Measurements from ENCODE around the gene RNF157. TPM values are rescaled to one million over a fixed set of nuclear protein-coding genes. Genes with fewer than 3 reads are reported as not detected.
"Not testable (repeated sequence)": the region's sequence is repeated elsewhere in the genome, so short reads cannot be mapped to it uniquely, and the experiment has no call there.

RNF157 gene
- total RNA-seq, 2 experiments from 2014 or later: 73.0 to 148 TPM

DNA sequence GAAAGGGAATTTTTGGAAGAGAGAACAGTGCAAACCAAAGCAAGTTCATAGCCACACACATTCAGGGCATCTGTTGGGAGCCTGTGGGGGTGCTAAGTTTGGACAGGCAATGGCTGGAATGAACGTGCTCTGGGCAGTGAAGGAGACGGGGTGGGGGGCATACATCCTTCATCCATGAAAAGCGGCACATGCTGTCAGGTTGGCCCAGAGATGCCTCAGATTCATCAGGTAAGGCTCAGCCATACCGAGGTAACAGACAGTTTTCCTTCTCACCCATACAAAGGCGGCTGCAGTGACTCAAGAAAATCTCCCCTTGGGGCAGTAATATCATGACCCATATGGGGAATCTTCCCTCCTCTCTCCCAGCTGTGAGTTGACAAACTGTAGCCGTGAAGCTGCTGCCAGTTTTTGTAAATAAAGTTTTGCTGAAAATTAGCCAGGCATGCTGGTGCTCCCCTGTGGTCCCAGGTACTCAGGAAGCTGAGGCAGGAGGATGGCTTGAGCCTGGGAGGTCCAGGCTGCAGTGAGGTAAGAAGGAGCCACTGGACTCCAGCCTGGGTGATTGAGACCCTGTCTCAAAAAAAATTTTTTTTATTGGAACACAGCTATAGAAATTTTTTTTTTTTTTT lies 15.6 kb upstream of the RNF157 start:
- Mint-ChIP-seq H3K27ac (peak overlapping the region; percentile 97), H3K4me1 (peaks cover 58% of the 10 kb centered on the region), H3K9me3 (ENCODE audit: low read depth) (peaks cover 2% of the 10 kb centered on the region), H3K4me3 (peak overlapping the region; percentile 72), H3K36me3 (peaks cover 19% of the 10 kb centered on the region), H3K27me3 (no peaks in the 10 kb centered on the region)
- CTCF ChIA-PET: interaction anchor here (0.6 to 2.3 kb wide), 10 partner anchors 9 to 403 kb away, joined by 3 to 17 read pairs (median 5); partner anchors contain the start of gene UBALD2
- DNase-seq: peak; percentile 39
- ATAC-seq: no peak

DNA sequence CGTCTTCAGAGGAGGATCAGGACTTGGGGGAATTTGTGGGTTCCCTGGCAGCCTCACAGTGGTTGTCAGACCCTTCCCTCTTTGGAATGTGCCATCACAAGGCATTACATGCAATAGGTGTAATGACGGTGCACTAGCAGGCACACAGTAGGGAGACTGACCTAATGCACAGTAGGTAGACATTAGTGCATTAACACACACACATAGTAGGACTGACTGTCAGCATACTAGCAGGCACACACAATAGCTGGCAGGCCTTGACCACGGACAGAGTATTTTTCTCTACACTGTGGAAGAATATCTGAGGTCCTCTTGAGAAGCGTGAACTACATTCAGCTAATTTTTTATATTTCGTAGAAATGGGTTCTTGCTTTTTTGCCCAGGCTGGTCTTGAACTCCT lies 14.0 kb upstream of the RNF157 start:
- DNase-seq (no peak), ATAC-seq (no peak)
- Mint-ChIP-seq H3K27me3 (no peaks in the 10 kb centered on the region), H3K36me3 (peaks cover 16% of the 10 kb centered on the region), H3K27ac (peak overlapping the region; percentile 67), H3K4me3 (no peak overlapping the region), H3K9me3 (ENCODE audit: low read depth) (peaks cover 2% of the 10 kb centered on the region), H3K4me1 (peaks cover 61% of the 10 kb centered on the region)
- CTCF ChIA-PET: interaction anchor here (1.0 to 1.9 kb wide), 5 partner anchors 9 to 133 kb away, joined by 3 to 6 read pairs (median 5); no protein-coding TSS in a partner anchor

DNA sequence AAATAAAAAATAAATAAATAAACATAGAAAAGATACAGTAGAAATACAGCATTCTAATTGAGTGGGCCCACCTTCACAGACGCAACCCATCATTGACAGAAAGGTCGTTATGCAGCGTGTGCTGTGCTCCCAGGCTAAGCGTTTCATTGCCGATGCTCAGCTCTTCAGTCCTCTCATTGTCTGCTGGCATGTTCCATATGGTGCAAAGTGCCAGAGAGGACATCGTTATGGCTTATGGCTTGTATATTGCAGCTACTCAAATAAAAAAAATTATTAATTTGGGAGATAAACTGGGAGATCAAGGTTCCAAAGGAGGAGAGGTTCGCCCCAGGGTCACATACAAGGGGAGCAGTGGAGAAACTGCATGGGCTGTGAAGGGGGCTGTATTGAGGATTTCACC lies 13.5 kb upstream of the RNF157 start:
- H3K4me3 Mint-ChIP-seq: no peak overlapping the region
- peak overlapping the region; percentile 67 for H3K27ac Mint-ChIP-seq
- H3K9me3 Mint-ChIP-seq (ENCODE audit: low read depth): peaks cover 2% of the 10 kb centered on the region
- CTCF ChIA-PET: interaction anchor here (0.8 to 1.9 kb wide), 6 partner anchors 8 to 133 kb away, joined by 3 to 6 read pairs (median 4); no protein-coding TSS in a partner anchor
- peaks cover 65% of the 10 kb centered on the region for H3K4me1 Mint-ChIP-seq
- no peak for DNase-seq
- peaks cover 14% of the 10 kb centered on the region for H3K36me3 Mint-ChIP-seq
- no peaks in the 10 kb centered on the region for H3K27me3 Mint-ChIP-seq
- no peak for ATAC-seq

- DNase-seq; H3K9me3 Mint-ChIP-seq (ENCODE audit: low read depth); ATAC-seq; H3K27me3 Mint-ChIP-seq: not testable (repeated sequence)
- H3K36me3 Mint-ChIP-seq: peaks cover 14% of the 10 kb centered on the region
- H3K4me3 Mint-ChIP-seq: peak overlapping the region; percentile 67
- peak overlapping the region; percentile 98 for H3K27ac Mint-ChIP-seq
- peaks cover 69% of the 10 kb centered on the region for H3K4me1 Mint-ChIP-seq
- CTCF ChIA-PET: interaction anchor here (0.8 to 1.9 kb wide), 6 partner anchors 10 to 132 kb away, joined by 3 to 6 read pairs (median 4); no protein-coding TSS in a partner anchor
These were observed 12.9 kb upstream of the RNF157 start for GRCh38 chr17:76252967-76253766.

- DNase-seq (peak; percentile 66), ATAC-seq (peak; percentile 68)
- Mint-ChIP-seq H3K9me3 (ENCODE audit: low read depth) (peaks cover 2% of the 10 kb centered on the region), H3K4me3 (peak overlapping the region; percentile 67), H3K4me1 (peaks cover 77% of the 10 kb centered on the region), H3K27me3 (no peaks in the 10 kb centered on the region), H3K27ac (peak overlapping the region; percentile 98), H3K36me3 (peaks cover 14% of the 10 kb centered on the region)
- CTCF ChIA-PET: interaction anchor here (1.0 to 3.3 kb wide), 6 partner anchors 11 to 131 kb away, joined by 3 to 25 read pairs (median 4); partner anchors contain the start of gene UBALD2
These were observed 12.0 kb upstream of the RNF157 start for GRCh38 chr17:76252040-76252954.

DNA sequence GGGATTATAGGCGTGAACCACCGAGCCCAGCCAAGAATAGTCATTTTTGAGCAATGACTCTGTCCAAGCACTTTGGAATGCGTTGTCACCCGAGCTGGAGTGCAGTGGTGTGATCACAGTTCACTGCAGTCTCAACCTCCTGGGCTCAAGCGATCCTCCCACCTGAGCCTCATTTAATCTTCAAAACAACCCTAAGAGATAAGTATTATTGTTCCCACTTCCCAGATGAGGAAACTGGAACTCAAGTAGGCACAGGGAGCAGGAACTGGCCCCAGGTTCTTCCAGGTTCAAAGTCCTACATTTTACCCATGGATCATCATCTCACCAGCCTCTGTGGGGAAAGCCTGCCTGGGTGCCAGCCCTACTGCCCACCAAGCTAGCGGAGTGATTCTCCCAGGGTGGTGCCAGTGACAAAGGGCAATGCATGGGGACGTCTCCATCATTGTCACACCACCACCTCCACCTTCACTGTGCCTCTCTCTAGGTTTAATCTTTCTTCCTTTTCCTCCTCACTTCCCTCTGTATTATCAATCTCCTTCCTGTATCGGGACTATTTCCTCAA lies 11.3 kb upstream of the RNF157 start:
- Mint-ChIP-seq H3K27me3 (no peaks in the 10 kb centered on the region), H3K36me3 (peaks cover 10% of the 10 kb centered on the region), H3K27ac (peak overlapping the region; percentile 98), H3K9me3 (ENCODE audit: low read depth) (no peaks in the 10 kb centered on the region), H3K4me3 (no peak overlapping the region), H3K4me1 (peaks cover 78% of the 10 kb centered on the region)
- peak; percentile 2 for ATAC-seq
- CTCF ChIA-PET: interaction anchor here (1.1 to 3.3 kb wide), 5 partner anchors 11 to 130 kb away, joined by 3 to 25 read pairs (median 5); partner anchors contain the start of gene UBALD2
- no peak for DNase-seq

DNA sequence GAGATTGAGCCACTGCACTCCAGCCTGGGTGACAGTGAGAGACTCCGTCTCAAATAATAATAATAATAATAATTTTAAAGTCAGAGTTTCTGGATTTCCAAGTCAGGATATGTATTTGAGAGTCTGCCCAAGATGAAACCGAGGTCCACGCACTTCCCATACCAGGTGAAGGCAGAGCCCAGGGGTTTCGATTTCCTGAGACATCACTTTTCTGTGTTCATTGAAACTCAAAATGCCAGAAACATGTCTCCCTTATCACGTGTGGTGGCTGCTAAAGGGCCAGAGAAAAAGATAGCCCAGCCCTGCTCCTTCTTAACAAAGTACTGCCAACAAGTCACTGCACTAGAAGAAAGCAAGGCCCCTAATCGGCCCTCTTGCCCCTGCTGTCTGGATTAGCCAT lies 9.8 kb upstream of the RNF157 start:
- Mint-ChIP-seq H3K27me3 (no peaks in the 10 kb centered on the region), H3K27ac (no peak overlapping the region), H3K4me3 (no peak overlapping the region), H3K36me3 (peaks cover 5% of the 10 kb centered on the region), H3K4me1 (peaks cover 76% of the 10 kb centered on the region), H3K9me3 (ENCODE audit: low read depth) (no peaks in the 10 kb centered on the region)
- ATAC-seq (no peak), DNase-seq (no peak)
- CTCF ChIA-PET: interaction anchor here (1.3 to 7.8 kb wide), 3 partner anchors 13 to 68 kb away, joined by 4 to 83 read pairs (median 25); partner anchors contain the start of gene UBALD2

GRCh38 chr17:76248013-76248782 lies 7.9 kb upstream of the RNF157 start:
- H3K27ac Mint-ChIP-seq: peak overlapping the region; percentile 71
- no peaks in the 10 kb centered on the region for H3K9me3 Mint-ChIP-seq (ENCODE audit: low read depth)
- CTCF ChIA-PET: interaction anchor here (0.6 to 7.8 kb wide), 9 partner anchors 10 to 68 kb away, joined by 3 to 83 read pairs (median 5); partner anchors contain the start of gene UBALD2
- no peaks in the 10 kb centered on the region for H3K27me3 Mint-ChIP-seq
- DNase-seq (no peak), ATAC-seq (no peak)
- H3K4me3 Mint-ChIP-seq: no peak overlapping the region
- H3K4me1 Mint-ChIP-seq: peaks cover 81% of the 10 kb centered on the region
- H3K36me3 Mint-ChIP-seq: peaks cover 1% of the 10 kb centered on the region

DNA sequence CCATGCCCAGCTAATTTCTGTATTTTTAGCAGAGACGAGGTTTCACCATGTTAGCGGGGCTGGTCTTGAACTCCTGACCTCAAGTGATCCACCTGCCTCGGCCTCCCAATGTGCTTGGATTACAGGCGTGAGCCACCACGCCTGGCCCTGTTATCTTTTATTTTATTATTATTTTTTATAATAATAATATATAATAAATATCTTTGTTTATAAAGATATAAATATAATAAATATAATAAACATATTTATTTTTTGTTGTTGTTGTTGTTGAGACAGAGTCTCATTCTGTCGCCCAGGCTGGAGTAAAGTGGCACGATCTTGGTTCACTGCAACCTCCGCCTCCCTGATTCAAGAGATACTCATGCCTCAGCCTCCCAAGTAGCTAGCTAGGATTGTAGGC lies 7.0 kb upstream of the RNF157 start:
- H3K36me3 Mint-ChIP-seq: peaks cover 1% of the 10 kb centered on the region
- no peaks in the 10 kb centered on the region for H3K9me3 Mint-ChIP-seq (ENCODE audit: low read depth)
- H3K4me1 Mint-ChIP-seq: peaks cover 77% of the 10 kb centered on the region
- ATAC-seq: no peak
- H3K4me3 Mint-ChIP-seq: no peak overlapping the region
- CTCF ChIA-PET: interaction anchor here (0.6 to 7.8 kb wide), 12 partner anchors 9 to 1098 kb away, joined by 3 to 83 read pairs (median 16); partner anchors contain the start of gene UBALD2
- peak overlapping the region; percentile 90 for H3K27ac Mint-ChIP-seq
- no peak for DNase-seq
- H3K27me3 Mint-ChIP-seq: no peaks in the 10 kb centered on the region

- Mint-ChIP-seq H3K9me3 (ENCODE audit: low read depth) (no peaks in the 10 kb centered on the region), H3K27ac (peak overlapping the region; percentile 90), H3K4me3 (peak overlapping the region; percentile 50), H3K27me3 (no peaks in the 10 kb centered on the region), H3K36me3 (peaks cover under 1% of the 10 kb centered on the region), H3K4me1 (peaks cover 73% of the 10 kb centered on the region)
- DNase-seq (peak; percentile 94), ATAC-seq (peak; percentile 98)
- CTCF ChIA-PET: interaction anchor here (0.6 to 7.8 kb wide), 16 partner anchors 8 to 1099 kb away, joined by 3 to 83 read pairs (median 10); partner anchors contain the start of gene UBALD2
These were observed 6.1 kb upstream of the RNF157 start for GRCh38 chr17:76246080-76247066.

GRCh38 chr17:76244721-76245120 lies 4.4 kb upstream of the RNF157 start:
- H3K9me3 Mint-ChIP-seq (ENCODE audit: low read depth); DNase-seq; ATAC-seq; H3K36me3 Mint-ChIP-seq; H3K4me3 Mint-ChIP-seq; H3K27me3 Mint-ChIP-seq: not testable (repeated sequence)
- Mint-ChIP-seq H3K27ac (peak overlapping the region; percentile 90), H3K4me1 (peaks cover 68% of the 10 kb centered on the region)
- CTCF ChIA-PET: interaction anchor here (1.0 to 7.8 kb wide), 10 partner anchors 9 to 65 kb away, joined by 3 to 83 read pairs (median 13); partner anchors contain the start of gene UBALD2
